CD14-positive monocyte (primary cell): ENCODE results near the gene LIN7A. TPM values are rescaled to one million over a fixed set of nuclear protein-coding genes. Genes with fewer than 3 reads are reported as not detected.
A peak's percentile ranks its signal among the peaks of the same experiment; 100 is the strongest.

Experiments
- DNase-seq, 3 donors: peaks; one replicate each; pipeline ENCODE4 v3.0.0-alpha.2; 2011 to 2022
- H2AFZ ChIP-seq: 2 replicates; pipeline ENCODE4 v1.6.0; 2012; ENCODE audit warnings: mild to moderate bottlenecking, low read depth, low read length, inconsistent platforms; ENCODE audit not compliant: insufficient read depth, poor library complexity, severe bottlenecking
- H3K27ac ChIP-seq, 2 donors: 1 replicate in 1 of 2; 2 replicates in 1 of 2; pipeline ENCODE4 v1.5.1; 2012 to 2013; ENCODE audit warnings: low read length in 2 of 2, control low read depth in 1 of 2, inconsistent platforms in 1 of 2, low read depth in 1 of 2, mild to moderate bottlenecking in 1 of 2
- H3K27me3 ChIP-seq, 2 donors: one replicate each; pipeline versions ENCODE4 v1.6.0 to v1.6.1; 2011 to 2013; ENCODE audit warnings: low read length in 2 of 2; ENCODE audit not compliant: control insufficient read depth in 2 of 2, insufficient read depth in 2 of 2
- H3K36me3 ChIP-seq, 2 donors: replicated peaks in 1 of 2; 1 replicate in 1 of 2; 2 replicates in 1 of 2; pipeline versions ENCODE4 v1.5.1 to v1.6.1; 2012 to 2013; ENCODE audit warnings: low read length in 2 of 2, control low read depth in 1 of 2, inconsistent platforms in 1 of 2, mild to moderate bottlenecking in 1 of 2; ENCODE audit not compliant: insufficient read depth in 2 of 2, control insufficient read depth in 1 of 2
- H3K4me1 ChIP-seq, 2 donors: 1 replicate in 1 of 2; 2 replicates in 1 of 2; pipeline versions ENCODE4 v1.5.1 to v1.6.1; 2012 to 2013; ENCODE audit warnings: low read length in 2 of 2, control low read depth in 1 of 2, inconsistent platforms in 1 of 2, mild to moderate bottlenecking in 1 of 2, moderate library complexity in 1 of 2; ENCODE audit not compliant: insufficient read depth in 2 of 2, control insufficient read depth in 1 of 2
- H3K4me2 ChIP-seq: replicated peaks from 2 replicates; pipeline ENCODE3; 2012; ENCODE audit warnings: low read length, moderate library complexity, mild to moderate bottlenecking; ENCODE audit not compliant: poor library complexity, severe bottlenecking; ENCODE audit errors: extremely low read depth
- H3K4me3 ChIP-seq, 3 experiments: fragments of 200-600 bp in 1 of 3; sonication (generic) in 1 of 3; replicated peaks in 1 of 3; 1 replicate in 2 of 3; 2 replicates in 1 of 3; pipeline ENCODE4 v1.5.1; 2011 to 2013; ENCODE audit warnings: low read length in 3 of 3, mild to moderate bottlenecking in 3 of 3, control low read depth in 2 of 3, low read depth in 2 of 3, inconsistent platforms in 1 of 3, moderate library complexity in 1 of 3
- H3K79me2 ChIP-seq: 2 replicates; pipeline ENCODE4 v1.6.0; 2012; ENCODE audit warnings: mild to moderate bottlenecking, control low read depth, inconsistent platforms, low read length, moderate library complexity; ENCODE audit not compliant: insufficient read depth
- H3K9ac ChIP-seq: 2 replicates; pipeline ENCODE4 v1.6.0; 2017; ENCODE audit warnings: low read length, mild to moderate bottlenecking; ENCODE audit not compliant: insufficient read depth, poor library complexity, severe bottlenecking
- H3K9me3 ChIP-seq, 2 donors: replicated peaks in 1 of 2; 1 replicate in 1 of 2; 2 replicates in 1 of 2; pipeline versions ENCODE4 v1.5.1 to v1.6.1; 2012 to 2013; ENCODE audit warnings: low read length in 2 of 2, control low read depth in 1 of 2; ENCODE audit not compliant: control insufficient read depth in 1 of 2, insufficient read depth in 1 of 2
- H4K20me1 ChIP-seq: 2 replicates; pipeline ENCODE4 v1.6.0; 2012; ENCODE audit warnings: mild to moderate bottlenecking, low read length, control low read depth, moderate library complexity; ENCODE audit not compliant: insufficient read depth
- H3K27ac Mint-ChIP-seq, 7 donors: one replicate each; pipeline ENCODE4 v1.8.0; 2020; ENCODE audit warnings: mild to moderate bottlenecking in 7 of 7, mixed read lengths in 7 of 7, moderate library complexity in 6 of 7, inconsistent platforms in 2 of 7
- H3K27me3 Mint-ChIP-seq, 3 donors: one replicate each; pipeline ENCODE4 v1.8.0; 2021 to 2022; ENCODE audit warnings: low read depth in 3 of 3, mild to moderate bottlenecking in 3 of 3, mixed read lengths in 3 of 3, moderate library complexity in 3 of 3, inconsistent platforms in 1 of 3
- H3K36me3 Mint-ChIP-seq, 2 donors: one replicate each; pipeline ENCODE4 v1.8.0; 2020; ENCODE audit warnings: mixed read lengths in 2 of 2, inconsistent platforms in 1 of 2, mild to moderate bottlenecking in 1 of 2
- H3K4me1 Mint-ChIP-seq: one replicate; pipeline ENCODE4 v1.8.0; 2020; ENCODE audit warnings: mild to moderate bottlenecking, mixed read lengths
- H3K4me3 Mint-ChIP-seq, 2 donors: one replicate each; pipeline ENCODE4 v1.8.0; 2020; ENCODE audit warnings: mild to moderate bottlenecking in 2 of 2, mixed read lengths in 2 of 2, moderate library complexity in 1 of 2
- H3K9me3 Mint-ChIP-seq, 7 donors: one replicate each; pipeline ENCODE4 v1.8.0; 2020 to 2022; ENCODE audit warnings: mixed read lengths in 7 of 7, mild to moderate bottlenecking in 6 of 7, moderate library complexity in 6 of 7, inconsistent platforms in 2 of 7
- WGBS: methylation state at CpG from one replicate; pipeline ENCODE4 v1.1.5; 2013; ENCODE audit warnings: missing lambda C conversion rate; ENCODE audit not compliant: insufficient coverage; 5-methylcytosine and 5-hydroxymethylcytosine counted together
- intact Hi-C, 2 donors: fragments of 100-400 bp; cut with micrococcal nuclease; formaldehyde crosslinking; loops; one replicate each; pipeline versions ENCODE4 v1.15.0 to v1.15.1; 2023
- polyA plus RNA-seq, 3 donors: library from polyadenylated mRNA; depleted of rRNA in 1 of 3; unstranded in 2 of 3; stranded (reverse) in 1 of 3; fragments of 300-500 nt in 2 of 3; fragments of >200 nt in 1 of 3; fragmentation: Illumina TruSeq in 2 of 3; gene quantifications; 1 replicate in 2 of 3; 2 replicates in 1 of 3; pipeline ENCODE4 v1.2.3, GENCODE V29; 2012 to 2021
- TF ChIP-seq, protein P1 (sequence below): fragments of 200-600 bp; IDR thresholded peaks from one replicate; pipeline ENCODE4 v1.8.0; 2022; ENCODE audit warnings: antibody characterized with exemption, mild to moderate bottlenecking

Gene LIN7A
- polyA plus RNA-seq, 3 donors, result 8.0 to 16.6 (median 15.2) TPM

DNA sequence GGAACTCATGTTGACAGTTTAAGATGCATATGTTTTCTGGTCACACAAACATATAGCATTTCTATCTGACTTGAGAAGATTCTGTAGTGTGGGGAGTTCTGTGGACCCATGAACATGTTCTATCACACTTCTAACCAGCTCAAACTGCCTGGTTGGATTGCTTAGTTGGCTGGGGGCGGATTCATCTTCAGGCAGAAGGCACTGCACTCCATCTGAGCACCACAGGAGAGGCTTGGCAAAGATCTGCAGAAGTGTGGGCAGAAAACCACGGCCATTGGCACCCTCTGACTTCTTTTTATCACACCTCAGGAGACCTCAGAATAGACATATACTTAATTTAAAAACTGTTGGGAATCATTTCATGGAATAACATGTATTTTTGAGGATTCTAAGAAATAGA, 68.5 kb downstream of the LIN7A start:
- no peak for DNase-seq
- Mint-ChIP-seq H3K4me1 (peaks cover 4% of the 10 kb centered on the region), H3K9me3 (no peaks in the 10 kb centered on the region), H3K27ac (peak overlapping the region in 1 of 7 donors; percentile 48), H3K27me3 (no peaks in the 10 kb centered on the region), H3K36me3 (peaks cover 11 to 18% of the 10 kb centered on the region in 2 donors), H3K4me3 (no peak overlapping the region)
- Histone ChIP-seq H3K27ac (no peak overlapping the region), H3K4me3 (no peak overlapping the region), H3K27me3 (no peaks in the 10 kb centered on the region), H4K20me1 (peaks cover 4% of the 10 kb centered on the region), H3K36me3 (peaks cover 2 to 8% of the 10 kb centered on the region in 2 donors), H3K79me2 (peaks cover 29% of the 10 kb centered on the region), H3K4me1 (no peaks in the 10 kb centered on the region), H3K9ac (no peak overlapping the region), H3K4me2 (no peak overlapping the region), H3K9me3 (no peaks in the 10 kb centered on the region), H2AFZ (no peak overlapping the region)
- intact Hi-C loops, result no loop called here
- WGBS, result no CpG with 5 or more reads among the region's 2 CpGs
- TF ChIP-seq, protein P1, sequence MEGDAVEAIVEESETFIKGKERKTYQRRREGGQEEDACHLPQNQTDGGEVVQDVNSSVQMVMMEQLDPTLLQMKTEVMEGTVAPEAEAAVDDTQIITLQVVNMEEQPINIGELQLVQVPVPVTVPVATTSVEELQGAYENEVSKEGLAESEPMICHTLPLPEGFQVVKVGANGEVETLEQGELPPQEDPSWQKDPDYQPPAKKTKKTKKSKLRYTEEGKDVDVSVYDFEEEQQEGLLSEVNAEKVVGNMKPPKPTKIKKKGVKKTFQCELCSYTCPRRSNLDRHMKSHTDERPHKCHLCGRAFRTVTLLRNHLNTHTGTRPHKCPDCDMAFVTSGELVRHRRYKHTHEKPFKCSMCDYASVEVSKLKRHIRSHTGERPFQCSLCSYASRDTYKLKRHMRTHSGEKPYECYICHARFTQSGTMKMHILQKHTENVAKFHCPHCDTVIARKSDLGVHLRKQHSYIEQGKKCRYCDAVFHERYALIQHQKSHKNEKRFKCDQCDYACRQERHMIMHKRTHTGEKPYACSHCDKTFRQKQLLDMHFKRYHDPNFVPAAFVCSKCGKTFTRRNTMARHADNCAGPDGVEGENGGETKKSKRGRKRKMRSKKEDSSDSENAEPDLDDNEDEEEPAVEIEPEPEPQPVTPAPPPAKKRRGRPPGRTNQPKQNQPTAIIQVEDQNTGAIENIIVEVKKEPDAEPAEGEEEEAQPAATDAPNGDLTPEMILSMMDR, result no peak

DNA sequence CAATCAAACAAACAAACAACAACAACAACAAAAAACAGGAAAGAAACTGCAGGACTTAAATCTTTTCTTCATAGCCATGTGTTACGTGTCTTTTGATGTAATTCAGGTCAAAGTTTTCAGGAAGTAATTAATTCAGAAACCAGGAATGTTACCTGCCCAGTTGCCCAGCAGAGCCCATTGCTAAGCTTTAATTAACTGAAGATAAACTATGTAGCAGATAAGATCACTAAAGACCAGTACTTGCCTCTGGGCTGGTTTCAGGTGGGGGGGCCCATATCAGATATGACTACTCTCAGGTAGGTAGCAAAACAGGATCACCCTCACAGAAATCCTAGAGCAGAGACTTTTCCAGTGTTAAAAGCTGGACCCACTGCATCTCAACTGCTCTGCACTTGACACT, 69.2 kb downstream of the LIN7A start:
- TF ChIP-seq, protein P1, result no peak
- H3K79me2 ChIP-seq, result peaks cover 25% of the 10 kb centered on the region
- no peak overlapping the region for H3K27ac Mint-ChIP-seq
- peaks cover 4% of the 10 kb centered on the region for H4K20me1 ChIP-seq
- H3K9ac ChIP-seq, result no peak overlapping the region
- peaks cover 11 to 16% of the 10 kb centered on the region in 2 donors for H3K36me3 Mint-ChIP-seq
- H3K4me1 Mint-ChIP-seq, result peaks cover 6% of the 10 kb centered on the region
- H3K27me3 Mint-ChIP-seq, result no peaks in the 10 kb centered on the region
- no peak overlapping the region for H3K27ac ChIP-seq
- no peak for DNase-seq
- no peak overlapping the region for H3K4me3 Mint-ChIP-seq
- H3K27me3 ChIP-seq, result no peaks in the 10 kb centered on the region
- intact Hi-C loops, result no loop called here
- H3K9me3 ChIP-seq, result no peaks in the 10 kb centered on the region
- H2AFZ ChIP-seq, result no peak overlapping the region
- peaks cover 2 to 8% of the 10 kb centered on the region in 2 donors for H3K36me3 ChIP-seq
- no CpG with 5 or more reads among the region's 1 CpG for WGBS
- no peaks in the 10 kb centered on the region for H3K9me3 Mint-ChIP-seq
- H3K4me3 ChIP-seq, result no peak overlapping the region
- H3K4me1 ChIP-seq, result no peaks in the 10 kb centered on the region
- no peak overlapping the region for H3K4me2 ChIP-seq
